PC-9 (cell line): ENCODE results near the gene DNAH7. TPM values are rescaled to one million over a fixed set of nuclear protein-coding genes. Genes with fewer than 3 reads are reported as not detected.

Experiments used
- BruUV-seq: library from RNA; stranded (reverse); fragments of 400-500 nt; replicated peaks from 2 replicates; lab custom pipeline; 2021; lab: Mats Ljungman, UMichigan
- CTCF ChIA-PET: fragments of 300-600 bp; sonication (Branson Sonifier 250); formaldehyde crosslinking; loops from one replicate; lab custom pipeline; 2022; ENCODE audit warnings: antibody characterized with exemption; lab: Charles Lee
- POLR2A ChIA-PET: fragments of 300-600 bp; sonication (Branson Sonifier 250); formaldehyde crosslinking; loops from one replicate; lab custom pipeline; 2022; ENCODE audit warnings: antibody characterized with exemption; ENCODE audit not compliant: unreplicated experiment; lab: Charles Lee
- DNase-seq, 2 experiments: peaks; one replicate each; pipeline versions ENCODE4 v3.0.0 to v3.0.0-alpha.2; 2015 to 2022; ENCODE audit warnings: mixed read lengths in 1 of 2
- H2AFZ ChIP-seq: fragments of 200-600 bp; sonication (generic); 2 replicates; pipeline ENCODE4 v1.8.1; 2017; ENCODE audit warnings: antibody characterized with exemption
- H3F3A ChIP-seq: fragments of 200-600 bp; sonication (generic); 2 replicates; pipeline ENCODE4 v1.8.1; 2017; ENCODE audit warnings: antibody characterized with exemption, mild to moderate bottlenecking, low read depth; ENCODE audit not compliant: insufficient read depth
- H3K27ac ChIP-seq: fragments of 200-600 bp; sonication (generic); 2 replicates; pipeline ENCODE4 v1.6.1; 2016; ENCODE audit warnings: mixed run types
- H3K27me3 ChIP-seq: fragments of 200-600 bp; sonication (generic); 2 replicates; pipeline ENCODE4 v1.6.1; 2016; ENCODE audit warnings: low read depth, mixed run types; ENCODE audit not compliant: insufficient read depth
- H3K36me3 ChIP-seq: fragments of 200-600 bp; sonication (generic); 2 replicates; pipeline ENCODE4 v1.6.1; 2016; ENCODE audit warnings: low read depth, mixed run types
- H3K4me1 ChIP-seq: fragments of 200-600 bp; sonication (generic); replicated peaks from 2 replicates; pipeline ENCODE4 v1.6.1; 2016; ENCODE audit warnings: mixed run types; ENCODE audit not compliant: insufficient read depth
- H3K4me2 ChIP-seq: fragments of 200-600 bp; sonication (generic); 2 replicates; pipeline ENCODE4 v1.6.1; 2017; ENCODE audit warnings: mixed run types
- H3K4me3 ChIP-seq: fragments of 200-600 bp; sonication (generic); 2 replicates; pipeline ENCODE4 v1.6.1; 2016; ENCODE audit warnings: mixed run types
- H3K79me2 ChIP-seq: fragments of 200-600 bp; sonication (generic); 2 replicates; pipeline ENCODE4 v1.6.1; 2017; ENCODE audit warnings: low read depth, mixed run types
- H3K9me2 ChIP-seq: fragments of 200-600 bp; sonication (generic); 2 replicates; pipeline ENCODE4 v1.8.1; 2017; ENCODE audit warnings: mild to moderate bottlenecking; ENCODE audit not compliant: insufficient read depth
- H3K9me3 ChIP-seq: fragments of 200-600 bp; sonication (generic); 2 replicates; pipeline ENCODE4 v1.8.1; 2016; ENCODE audit warnings: low read depth; ENCODE audit not compliant: insufficient read depth
- H4K20me1 ChIP-seq: fragments of 200-600 bp; sonication (generic); 2 replicates; pipeline ENCODE4 v1.8.1; 2017; ENCODE audit not compliant: insufficient read depth
- EZH2 ChIP-seq: fragments of 200-600 bp; sonication (generic); IDR thresholded peaks from 2 replicates; pipeline ENCODE4 v1.8.0; 2017; ENCODE audit warnings: antibody characterized with exemption, low read depth
- intact Hi-C: fragments of 100-400 bp; cut with micrococcal nuclease; formaldehyde crosslinking; loops from one replicate; pipeline ENCODE4 v1.10.0; 2022; ENCODE audit not compliant: unreplicated experiment
- total RNA-seq: library from RNA; stranded (reverse); gene quantifications from 2 replicates; pipeline ENCODE4 v1.2.3, GENCODE V29; 2021
- TF ChIP-seq, protein P1 (sequence below): fragments of 200-600 bp; sonication (generic); conservative IDR thresholded peaks from 2 replicates; pipeline ENCODE4 v1.6.1; 2017; ENCODE audit warnings: mixed run types, antibody characterized with exemption, mild to moderate bottlenecking, moderate library complexity

DNAH7 gene
- total RNA-seq, 1 experiment from 2014 or later = 3.8 TPM

GRCh38 chr2:196000551-196000950 is 68.1 kb downstream of the DNAH7 start:
- TF ChIP-seq, protein P1, sequence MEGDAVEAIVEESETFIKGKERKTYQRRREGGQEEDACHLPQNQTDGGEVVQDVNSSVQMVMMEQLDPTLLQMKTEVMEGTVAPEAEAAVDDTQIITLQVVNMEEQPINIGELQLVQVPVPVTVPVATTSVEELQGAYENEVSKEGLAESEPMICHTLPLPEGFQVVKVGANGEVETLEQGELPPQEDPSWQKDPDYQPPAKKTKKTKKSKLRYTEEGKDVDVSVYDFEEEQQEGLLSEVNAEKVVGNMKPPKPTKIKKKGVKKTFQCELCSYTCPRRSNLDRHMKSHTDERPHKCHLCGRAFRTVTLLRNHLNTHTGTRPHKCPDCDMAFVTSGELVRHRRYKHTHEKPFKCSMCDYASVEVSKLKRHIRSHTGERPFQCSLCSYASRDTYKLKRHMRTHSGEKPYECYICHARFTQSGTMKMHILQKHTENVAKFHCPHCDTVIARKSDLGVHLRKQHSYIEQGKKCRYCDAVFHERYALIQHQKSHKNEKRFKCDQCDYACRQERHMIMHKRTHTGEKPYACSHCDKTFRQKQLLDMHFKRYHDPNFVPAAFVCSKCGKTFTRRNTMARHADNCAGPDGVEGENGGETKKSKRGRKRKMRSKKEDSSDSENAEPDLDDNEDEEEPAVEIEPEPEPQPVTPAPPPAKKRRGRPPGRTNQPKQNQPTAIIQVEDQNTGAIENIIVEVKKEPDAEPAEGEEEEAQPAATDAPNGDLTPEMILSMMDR = no peak
- TF ChIP-seq EZH2 = no peak
- H3K27ac ChIP-seq = no peak overlapping the region
- H3F3A ChIP-seq = no peaks in the 10 kb centered on the region
- H4K20me1 ChIP-seq = no peaks in the 10 kb centered on the region
- no peaks in the 10 kb centered on the region for H3K79me2 ChIP-seq
- no peaks in the 10 kb centered on the region for H3K9me3 ChIP-seq
- H2AFZ ChIP-seq = no peak overlapping the region
- no TSS peak for BruUV-seq
- no peaks in the 10 kb centered on the region for H3K4me1 ChIP-seq
- no peaks in the 10 kb centered on the region for H3K36me3 ChIP-seq
- H3K27me3 ChIP-seq = no peaks in the 10 kb centered on the region
- POLR2A ChIA-PET = interaction anchor here (0.6 kb wide), 1 partner anchor 10 kb away, joined by 3 read pairs; no protein-coding TSS in a partner anchor
- CTCF ChIA-PET = no interaction called here
- no peak for DNase-seq
- intact Hi-C loops = no loop called here
- no peak overlapping the region for H3K4me2 ChIP-seq
- no peaks in the 10 kb centered on the region for H3K9me2 ChIP-seq
- no peak overlapping the region for H3K4me3 ChIP-seq

DNA sequence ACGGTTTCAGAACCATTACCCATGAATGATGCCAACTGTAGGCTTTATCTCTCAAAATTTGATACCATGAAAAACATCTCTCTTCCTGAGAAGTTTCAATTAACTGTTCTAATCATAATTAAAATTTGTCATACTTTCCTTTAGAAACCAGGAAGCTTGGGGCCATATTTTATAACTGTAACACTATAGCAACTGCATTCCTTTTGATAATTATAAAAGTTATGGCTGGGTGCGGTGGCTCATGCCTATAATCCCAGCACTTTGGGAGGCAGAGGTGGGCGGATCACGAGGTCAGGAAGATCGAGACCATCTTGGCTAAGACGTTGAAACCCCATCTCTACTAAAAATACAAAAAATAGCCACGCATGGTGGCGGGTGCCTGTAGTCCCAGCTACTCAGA is 70.6 kb downstream of the DNAH7 start:
- Histone ChIP-seq H3K4me3 (no peak overlapping the region), H3F3A (no peaks in the 10 kb centered on the region), H2AFZ (no peak overlapping the region), H3K4me1 (no peaks in the 10 kb centered on the region), H3K4me2 (no peak overlapping the region), H3K79me2 (no peaks in the 10 kb centered on the region), H3K27ac (no peak overlapping the region), H4K20me1 (no peaks in the 10 kb centered on the region), H3K36me3 (no peaks in the 10 kb centered on the region), H3K9me2 (no peaks in the 10 kb centered on the region), H3K9me3 (no peaks in the 10 kb centered on the region), H3K27me3 (no peaks in the 10 kb centered on the region)
- intact Hi-C loops = no loop called here
- ChIA-PET POLR2A (no interaction called here), CTCF (no interaction called here)
- no peak for DNase-seq
- BruUV-seq = no TSS peak
- no peak for TF ChIP-seq EZH2
- TF ChIP-seq, protein P1 = no peak

DNA sequence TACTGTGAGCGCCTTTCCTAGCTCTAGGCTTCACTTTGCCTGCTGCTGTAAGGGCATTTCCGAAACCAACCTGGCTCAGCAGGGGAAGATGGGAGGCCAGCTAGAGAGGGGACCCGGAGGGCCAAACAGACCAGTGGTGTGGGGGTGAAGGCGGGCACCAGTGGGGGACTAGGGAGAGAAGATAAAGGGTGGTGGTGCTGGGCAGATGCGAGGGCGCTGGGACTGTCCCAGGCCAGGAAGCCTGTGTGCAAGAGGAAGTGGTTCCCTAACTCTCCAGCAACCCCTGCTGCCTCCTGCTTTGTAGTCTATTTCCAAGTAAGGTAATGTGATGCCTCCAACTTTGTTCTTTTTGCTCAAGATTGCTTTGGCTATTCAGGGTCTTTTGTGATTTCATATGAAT is 73.1 kb downstream of the DNAH7 start:
- H2AFZ ChIP-seq = no peak overlapping the region
- no peak overlapping the region for H3K4me3 ChIP-seq
- no peaks in the 10 kb centered on the region for H3F3A ChIP-seq
- H4K20me1 ChIP-seq = no peaks in the 10 kb centered on the region
- H3K4me1 ChIP-seq = no peaks in the 10 kb centered on the region
- TF ChIP-seq EZH2 = no peak
- TF ChIP-seq, protein P1 = no peak
- no peak overlapping the region for H3K4me2 ChIP-seq
- no peaks in the 10 kb centered on the region for H3K36me3 ChIP-seq
- POLR2A ChIA-PET = no interaction called here
- no TSS peak for BruUV-seq
- intact Hi-C loops = no loop called here
- H3K9me3 ChIP-seq = no peaks in the 10 kb centered on the region
- CTCF ChIA-PET = no interaction called here
- H3K27ac ChIP-seq = no peak overlapping the region
- H3K27me3 ChIP-seq = no peaks in the 10 kb centered on the region
- no peak for DNase-seq
- H3K79me2 ChIP-seq = no peaks in the 10 kb centered on the region
- H3K9me2 ChIP-seq = no peaks in the 10 kb centered on the region
